ENCODE measurements around the gene CEP55. TPM values are rescaled to one million over a fixed set of nuclear protein-coding genes. Genes with fewer than 3 reads are reported as not detected.

Gene CEP55
- total RNA-seq, 1 experiment from 2014 or later = 17.3 TPM

GRCh38 chr10:93473161-93473560 is 23.3 kb upstream of the CEP55 start:
- CTCF ChIA-PET = interaction anchor here (1.1 to 2.3 kb wide), 4 partner anchors 9 to 97 kb away, joined by 3 to 11 read pairs (median 6); partner anchors contain the start of gene MYOF

GRCh38 chr10:93473804-93474472 is 22.5 kb upstream of the CEP55 start:
- H3K27me3 Mint-ChIP-seq (ENCODE audit: low read depth) = no peaks in the 10 kb centered on the region
- H3K36me3 Mint-ChIP-seq = no peaks in the 10 kb centered on the region
- POLR2A ChIA-PET = no interaction called here
- TF ChIP-seq HMGXB4 (CRISPR knock-in tag; IDR thresholded peaks at IDR 0.05) (no peak), NR3C1 (CRISPR knock-in tag; conservative IDR thresholded peaks at IDR 0.05; ENCODE audit: low read depth) (no peak), PRRX2 (CRISPR knock-in tag; IDR thresholded peaks at IDR 0.05) (no peak)
- peaks cover 13% of the 10 kb centered on the region for H3K4me1 Mint-ChIP-seq
- ATAC-seq (no peak), DNase-seq (ENCODE audit: low spot score) (no peak)
- no peak overlapping the region for H3K4me3 Mint-ChIP-seq
- H3K27ac Mint-ChIP-seq = no peak overlapping the region
- CTCF ChIA-PET = interaction anchor here (1.2 to 2.3 kb wide), 4 partner anchors 9 to 98 kb away, joined by 3 to 11 read pairs (median 6); partner anchors contain the start of gene MYOF
- peaks cover 3% of the 10 kb centered on the region; the same call in 1 of the 2 replicates for H3K9me3 Mint-ChIP-seq

More at GRCh38 chr10:93473161-93473560, 23.3 kb upstream of the CEP55 start:
- no peak for DNase-seq (ENCODE audit: low spot score)
- no peak for TF ChIP-seq TCF7 (CRISPR knock-in tag; IDR thresholded peaks at IDR 0.05; ENCODE audit: low read depth)
- TF ChIP-seq ATF1 (CRISPR knock-in tag; IDR thresholded peaks at IDR 0.05) = no peak
- no peak for TF ChIP-seq ZNF532 (CRISPR knock-in tag; IDR thresholded peaks at IDR 0.05; ENCODE audit: borderline replicate concordance)
- TF ChIP-seq RORB (CRISPR knock-in tag; IDR thresholded peaks at IDR 0.05) = no peak
- no peak for TF ChIP-seq TEAD4 (CRISPR knock-in tag; IDR thresholded peaks at IDR 0.05)
- no peak for TF ChIP-seq ESRRA (CRISPR knock-in tag; IDR thresholded peaks at IDR 0.05; ENCODE audit: borderline replicate concordance)
- Mint-ChIP-seq H3K36me3 (no peaks in the 10 kb centered on the region), H3K9me3 (peaks cover 3% of the 10 kb centered on the region; the same call in 1 of the 2 replicates), H3K4me3 (no peak overlapping the region), H3K27me3 (ENCODE audit: low read depth) (no peaks in the 10 kb centered on the region), H3K4me1 (peaks cover 12% of the 10 kb centered on the region), H3K27ac (no peak overlapping the region)
- no peak for ATAC-seq
- POLR2A ChIA-PET = no interaction called here

- Mint-ChIP-seq H3K4me1 (peaks cover 22% of the 10 kb centered on the region), H3K27ac (no peak overlapping the region), H3K4me3 (no peak overlapping the region), H3K9me3 (peaks cover 3% of the 10 kb centered on the region; the same call in 1 of the 2 replicates), H3K27me3 (ENCODE audit: low read depth) (no peaks in the 10 kb centered on the region), H3K36me3 (no peaks in the 10 kb centered on the region)
- CTCF ChIA-PET = interaction anchor here (0.5 to 2.1 kb wide), 4 partner anchors 29 to 193 kb away, joined by 3 to 12 read pairs (median 6); no protein-coding TSS in a partner anchor
- no peak for ATAC-seq
- no peak for DNase-seq (ENCODE audit: low spot score)
- TF ChIP-seq MXD4 (CRISPR knock-in tag; IDR thresholded peaks at IDR 0.05; ENCODE audit: borderline replicate concordance) = no peak
- no peak for TF ChIP-seq HMGA2 (CRISPR knock-in tag; IDR thresholded peaks at IDR 0.05)
- POLR2A ChIA-PET = no interaction called here
Observed at GRCh38 chr10:93475227-93475626, 21.2 kb upstream of the CEP55 start.

- no peak for ATAC-seq
- no peak overlapping the region for H3K27ac Mint-ChIP-seq
- DNase-seq (ENCODE audit: low spot score) = no peak
- no peaks in the 10 kb centered on the region for H3K36me3 Mint-ChIP-seq
- POLR2A ChIA-PET = interaction anchor here (0.6 to 0.7 kb wide), 2 partner anchors 16 to 362 kb away, joined by 3 to 4 read pairs; no protein-coding TSS in a partner anchor
- peaks cover 2% of the 10 kb centered on the region for H3K27me3 Mint-ChIP-seq (ENCODE audit: low read depth)
- H3K4me1 Mint-ChIP-seq = peaks cover 19% of the 10 kb centered on the region
- CTCF ChIA-PET = interaction anchor here (0.6 to 2.1 kb wide), 5 partner anchors 12 to 401 kb away, joined by 3 to 12 read pairs (median 5); no protein-coding TSS in a partner anchor
- no peaks in the 10 kb centered on the region for H3K9me3 Mint-ChIP-seq
- no peak overlapping the region for H3K4me3 Mint-ChIP-seq
- no peak for TF ChIP-seq MXD4 (CRISPR knock-in tag; IDR thresholded peaks at IDR 0.05; ENCODE audit: borderline replicate concordance)
- no peak for TF ChIP-seq ERG (CRISPR knock-in tag; IDR thresholded peaks at IDR 0.05)
- TF ChIP-seq JUN (CRISPR knock-in tag; IDR thresholded peaks at IDR 0.05) = no peak
- TF ChIP-seq ZNF416 (CRISPR knock-in tag; IDR thresholded peaks at IDR 0.05) = no peak
- no peak for TF ChIP-seq ZNF512 (CRISPR knock-in tag; IDR thresholded peaks at IDR 0.05; ENCODE audit: borderline replicate concordance)
- no peak for TF ChIP-seq FOXP4 (CRISPR knock-in tag; IDR thresholded peaks at IDR 0.05)
- no peak for TF ChIP-seq TEAD1 (CRISPR knock-in tag; IDR thresholded peaks at IDR 0.05)
Observed at GRCh38 chr10:93475871-93476270, 20.5 kb upstream of the CEP55 start.
